HEK293 (cell line): ENCODE measurements around the gene DEDD2.

Experiments
- ZNF585B ChIP-seq: fragments of 450-650 bp; formaldehyde crosslinking; IDR thresholded peaks from 2 replicates; pipeline ENCODE4 v1.5.1; 2016; ENCODE audit warnings: missing biosample characterization, missing genetic modification characterization
- ZSCAN5A ChIP-seq: fragments of 450-650 bp; formaldehyde crosslinking; IDR thresholded peaks from 2 replicates; pipeline ENCODE4 v1.5.1; 2016; ENCODE audit warnings: missing biosample characterization, missing genetic modification characterization

DNA sequence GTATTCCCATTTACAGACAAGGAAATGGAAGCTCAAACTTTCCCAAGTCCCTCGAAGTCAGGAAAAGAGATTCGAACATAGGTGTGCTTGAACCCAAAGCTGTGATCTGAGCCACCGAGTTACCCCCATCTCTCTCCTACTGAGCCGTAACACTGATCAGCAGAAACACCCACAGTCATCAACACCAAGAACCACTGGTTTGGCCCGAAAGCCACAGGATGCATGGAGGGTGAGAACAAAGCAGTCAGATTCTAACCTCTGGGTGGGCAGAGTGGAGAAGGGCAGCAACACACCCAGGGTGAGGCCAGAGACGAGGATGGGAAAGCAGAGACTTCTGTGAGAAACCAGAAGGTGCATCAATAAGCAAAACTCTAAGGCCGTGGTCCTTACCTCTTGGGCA is 57.5 kb downstream of the DEDD2 start:
- TF ChIP-seq ZSCAN5A (tag by site-specific recombination) (no peak), ZNF585B (no peak)
